HG03469 (cell line): ENCODE results near the gene IGF1.
"Not testable (repeated sequence)": the region's sequence is repeated elsewhere in the genome, so short reads cannot be mapped to it uniquely, and the experiment has no call there.

Source experiments
- ATAC-seq: cut with Tn5 transposase; IDR thresholded peaks from one replicate; pipeline ENCODE4 v1.9.1; 2021; ENCODE audit warnings: mild to moderate bottlenecking, moderate library complexity, moderate number of reproducible peaks; ENCODE audit not compliant: unreplicated experiment

Gene IGF1

DNA sequence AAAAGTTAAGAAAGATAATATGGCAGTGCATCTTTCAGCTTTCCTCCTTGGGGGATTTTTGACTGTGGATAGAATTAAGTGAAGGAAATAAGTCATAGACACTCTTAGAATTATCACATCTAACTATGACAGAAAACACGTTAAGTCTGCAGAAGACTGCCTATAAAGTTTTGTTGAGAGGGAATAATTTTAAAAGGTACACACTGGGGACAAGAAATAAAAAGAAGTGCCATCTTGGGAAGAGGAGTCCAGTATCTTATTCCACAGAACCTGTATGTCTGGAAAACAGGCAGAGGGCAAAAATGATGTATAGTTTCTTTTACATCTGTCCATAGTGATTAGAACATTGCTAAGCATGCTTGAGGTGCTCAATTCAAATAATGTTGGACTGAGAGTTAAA is 80.7 kb downstream of the IGF1 start:
- no peak for ATAC-seq

DNA sequence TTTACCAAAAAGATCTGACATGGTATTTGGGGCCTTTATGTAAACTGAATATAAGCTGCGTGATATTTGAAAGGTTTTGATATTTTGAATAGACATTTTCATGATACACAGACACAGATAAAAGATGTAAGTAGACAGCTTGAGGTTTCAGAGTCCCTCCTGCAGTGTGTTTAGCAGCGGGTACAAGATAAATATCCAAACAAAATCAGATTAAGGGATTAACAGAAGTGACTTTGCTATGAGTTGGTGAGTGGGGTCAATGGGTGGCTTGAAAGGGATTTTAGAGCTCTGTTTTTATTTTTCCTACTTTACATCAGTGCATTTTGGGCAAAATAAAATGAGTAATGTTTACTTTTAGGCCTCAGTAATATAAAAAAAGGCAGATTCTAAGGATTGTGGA is 84.1 kb downstream of the IGF1 start:
- no peak for ATAC-seq

DNA sequence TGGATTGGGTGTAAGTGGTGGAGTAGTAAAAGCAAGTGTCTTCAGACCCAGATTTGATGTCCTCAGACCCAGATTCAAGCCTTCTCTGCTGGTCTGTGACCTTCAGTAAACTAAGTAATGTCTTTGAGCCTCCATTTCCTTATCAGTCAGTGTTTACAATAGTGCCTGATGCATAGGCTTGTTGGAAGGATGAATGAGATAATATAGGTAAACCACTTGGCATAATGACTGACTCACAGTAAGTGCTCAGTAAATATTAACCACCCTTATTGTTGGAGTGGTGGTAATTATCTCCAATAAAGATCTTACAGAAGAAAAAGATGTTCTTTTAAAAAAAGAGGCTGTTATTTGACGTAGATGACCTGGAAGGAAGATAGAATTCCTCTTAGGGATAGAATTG is 86.2 kb downstream of the IGF1 start:
- ATAC-seq = no peak

DNA sequence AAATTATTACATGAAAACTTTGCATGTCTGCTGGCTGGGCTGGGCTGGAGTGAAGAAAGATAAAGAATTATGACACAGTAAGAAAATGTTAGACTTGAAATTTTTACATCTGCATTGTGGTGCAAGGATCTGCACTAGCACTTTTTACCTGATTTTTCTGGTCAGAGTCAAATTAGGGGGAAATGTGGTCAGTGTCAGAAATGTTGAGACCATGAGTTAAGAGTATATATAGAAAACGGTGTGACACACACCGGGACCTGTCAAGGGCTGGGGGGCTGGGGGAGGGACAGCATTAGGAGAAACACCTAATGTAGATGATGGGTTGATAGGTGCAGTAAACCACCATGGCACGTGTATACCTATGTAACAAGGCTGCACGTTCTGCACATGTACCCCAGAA is 90.3 kb downstream of the IGF1 start:
- ATAC-seq = no peak

DNA sequence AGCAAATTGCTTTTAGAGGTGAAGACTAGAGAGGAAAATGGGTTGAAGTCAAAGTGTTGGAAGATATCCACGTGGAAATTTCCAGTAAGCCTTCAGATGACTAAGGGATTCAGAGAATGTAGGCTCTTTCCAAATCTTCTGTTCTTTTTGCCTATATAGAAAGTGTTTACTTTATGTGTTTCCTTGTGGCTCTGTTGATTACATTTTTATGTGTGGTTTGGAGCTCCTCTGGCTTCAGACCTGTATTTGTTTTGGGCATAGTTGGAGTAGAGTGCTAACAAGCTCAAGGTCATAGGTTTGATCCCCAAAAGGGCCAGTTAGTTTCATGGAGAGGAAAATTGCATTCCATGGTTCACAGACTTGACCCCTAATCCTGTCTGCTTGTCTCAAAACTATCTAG is 91.9 kb downstream of the IGF1 start:
- ATAC-seq = no peak

DNA sequence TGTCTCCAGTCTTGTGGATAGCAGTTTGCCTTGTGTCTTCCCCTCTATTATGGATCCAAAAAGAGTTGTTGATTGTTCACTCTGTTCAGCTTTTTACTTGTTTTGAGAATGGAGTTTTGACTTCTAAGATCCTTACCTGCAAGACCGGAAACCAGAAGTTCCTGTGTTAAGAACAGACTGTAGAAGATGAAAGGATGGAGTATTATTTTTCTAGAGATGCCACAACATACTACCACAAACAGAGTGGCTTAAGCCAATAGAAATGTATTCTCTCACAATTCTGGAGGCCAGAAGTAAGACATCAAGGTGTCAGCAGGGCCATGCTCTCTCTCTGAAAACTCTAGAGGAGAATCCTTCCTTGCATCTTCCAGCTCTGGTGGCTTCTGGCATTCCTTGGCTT is 95.0 kb downstream of the IGF1 start:
- ATAC-seq = no peak

DNA sequence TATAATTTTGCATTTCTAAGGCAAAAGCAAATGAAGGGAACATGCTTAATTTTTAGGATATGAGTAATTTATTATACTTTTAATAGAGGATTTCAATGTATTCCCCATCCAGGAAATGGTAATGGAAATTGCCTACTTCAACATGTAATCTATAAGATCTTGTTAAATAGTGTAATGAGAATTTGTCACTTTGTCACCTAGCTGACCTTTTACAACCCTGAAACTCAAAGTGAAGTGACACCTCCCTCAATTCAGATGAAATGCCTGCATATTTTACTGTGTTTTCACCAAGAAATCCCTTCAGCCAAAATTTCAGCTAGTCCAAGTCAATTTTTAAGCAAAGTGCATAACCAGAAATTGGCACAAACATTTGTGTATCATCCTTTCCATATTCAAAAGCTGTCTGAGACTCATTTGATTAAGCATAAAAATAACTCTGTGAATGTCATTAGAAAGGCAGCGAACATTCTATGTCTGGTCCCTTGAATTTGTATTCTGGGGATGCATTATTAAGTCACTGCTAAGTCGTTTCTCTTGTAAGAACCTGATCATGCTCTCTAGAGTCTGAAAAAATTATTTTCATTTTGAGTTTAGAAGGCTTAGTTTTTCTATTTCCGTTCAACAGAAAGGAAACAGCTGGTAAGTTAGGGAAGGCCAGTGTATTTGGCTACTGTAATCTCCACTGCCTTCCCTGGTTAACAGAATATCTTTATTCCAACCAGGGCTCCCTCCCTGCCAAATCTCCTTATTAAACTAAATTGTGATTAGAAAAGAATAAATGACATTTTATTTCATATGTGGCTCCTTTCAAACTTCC is 100.8 kb downstream of the IGF1 start:
- no peak for ATAC-seq

DNA sequence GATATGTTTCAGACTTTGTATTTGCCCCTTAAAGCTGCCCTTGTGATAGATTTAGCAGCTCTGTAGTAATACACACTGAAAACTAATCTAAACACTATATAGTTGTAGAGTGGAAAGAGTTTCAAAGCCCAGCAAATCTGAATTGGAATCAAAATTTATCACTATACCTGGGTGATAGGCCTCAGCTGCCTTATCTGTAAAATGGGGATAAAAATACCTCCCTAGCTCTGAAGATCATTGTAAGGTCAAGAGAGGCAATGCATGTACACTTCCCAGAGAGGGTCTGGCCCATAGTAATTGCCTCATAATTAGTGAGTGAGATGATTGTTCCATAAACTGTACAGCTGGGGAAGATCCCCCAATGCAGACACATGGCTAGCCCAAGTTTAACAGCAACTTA is 103.6 kb downstream of the IGF1 start:
- no peak for ATAC-seq

DNA sequence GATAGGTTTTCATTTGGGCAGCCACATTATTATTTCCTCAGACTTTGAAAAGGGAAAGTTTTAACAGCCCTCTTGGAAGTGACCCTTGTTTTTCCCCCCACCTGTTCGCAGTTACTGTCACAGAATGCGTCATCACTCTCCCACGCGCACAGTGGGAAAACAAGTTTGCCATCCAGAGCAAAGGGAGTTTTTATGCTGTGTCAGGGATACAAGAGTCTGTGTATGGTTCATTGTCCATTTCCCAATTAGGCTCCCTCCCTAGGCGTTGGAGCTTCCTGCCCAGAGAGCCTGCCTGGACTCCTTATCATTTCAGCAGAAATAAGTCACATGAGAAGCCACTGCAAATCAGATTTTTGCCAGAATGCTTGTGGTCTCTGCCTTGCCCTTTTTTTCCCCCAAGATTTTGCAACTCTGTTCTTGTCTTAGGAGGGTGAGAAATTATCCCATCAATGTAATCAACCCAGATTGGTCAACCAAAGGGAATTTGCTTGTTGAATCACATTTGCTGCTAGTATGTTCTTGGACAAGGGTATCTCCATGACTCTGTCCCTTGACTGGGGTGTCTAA is 104.1 kb downstream of the IGF1 start:
- no peak for ATAC-seq

DNA sequence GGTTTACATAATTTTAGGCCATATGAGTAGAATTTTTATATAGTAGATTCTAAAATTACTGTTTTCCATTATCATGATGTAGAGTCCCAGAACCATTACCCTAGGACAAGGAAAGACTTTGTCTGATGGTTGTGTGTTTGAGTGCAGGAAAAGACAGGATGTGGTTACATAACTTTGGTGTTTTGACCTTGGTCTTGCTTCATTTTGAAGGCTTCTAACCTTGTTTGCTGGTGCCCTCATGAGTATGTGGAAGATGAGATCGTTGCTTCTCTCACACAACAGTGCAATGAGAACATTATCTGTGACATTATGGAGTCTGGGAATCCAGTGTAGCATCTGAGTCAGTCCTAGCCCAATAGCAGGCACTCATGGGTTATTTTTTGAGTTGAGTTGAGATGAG is 106.2 kb downstream of the IGF1 start:
- no peak for ATAC-seq

DNA sequence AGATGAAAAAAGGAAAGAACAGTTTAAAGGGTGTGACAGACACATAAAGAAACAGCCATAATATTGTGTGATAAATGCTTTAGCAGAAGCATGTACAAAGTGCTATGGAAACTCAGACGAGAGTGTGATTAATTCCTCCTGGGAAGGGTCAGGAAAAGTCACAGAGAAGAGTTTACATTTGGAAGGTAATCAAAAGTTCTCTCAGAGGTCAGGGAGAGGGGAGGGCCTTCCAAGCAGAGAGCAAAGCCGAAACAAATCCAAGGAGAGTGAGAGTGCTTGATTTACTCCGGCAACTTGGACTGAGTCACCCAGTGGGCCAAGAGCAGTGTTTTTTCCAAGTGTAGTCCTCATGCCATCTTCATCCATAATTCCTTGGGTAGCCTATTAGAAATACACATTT is 108.3 kb downstream of the IGF1 start:
- no peak for ATAC-seq

DNA sequence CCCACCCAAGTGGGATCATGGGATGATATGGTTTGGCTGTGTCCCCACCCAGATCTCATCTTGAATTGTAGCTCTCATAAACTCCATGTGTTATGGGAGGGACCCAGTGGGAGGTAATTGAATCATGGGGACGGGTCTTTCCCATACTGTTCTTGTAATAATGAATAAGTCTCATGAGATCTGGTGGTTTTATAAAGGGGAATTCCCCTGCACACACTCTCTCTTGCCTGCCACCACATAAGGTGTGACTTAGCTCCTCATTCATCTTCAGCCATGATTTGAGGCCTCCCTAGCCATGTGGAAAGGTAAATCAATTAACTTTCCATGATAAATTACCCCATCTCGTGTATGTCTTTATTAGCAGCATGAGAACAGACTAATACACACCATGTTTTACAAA is 109.2 kb downstream of the IGF1 start:
- ATAC-seq = no peak

DNA sequence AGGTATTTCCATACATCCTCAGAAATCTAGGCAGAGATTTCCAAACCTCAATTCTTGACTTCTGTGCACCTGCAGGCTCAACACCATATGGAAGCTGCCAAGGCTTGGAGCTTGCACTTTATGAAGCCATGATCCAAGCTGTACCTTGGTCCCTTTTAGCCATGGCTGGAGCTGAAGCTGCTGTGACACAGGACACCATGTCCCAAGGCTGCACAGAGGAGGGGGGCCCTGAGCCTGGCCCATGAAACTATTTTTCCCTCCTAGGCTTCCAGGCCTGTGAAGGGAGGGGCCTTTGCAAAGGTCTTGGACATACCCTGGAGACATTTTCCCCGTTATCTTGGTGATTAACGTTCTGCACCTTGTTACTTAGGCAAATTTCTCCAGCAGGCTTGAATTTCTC is 110.5 kb downstream of the IGF1 start:
- no peak for ATAC-seq

DNA sequence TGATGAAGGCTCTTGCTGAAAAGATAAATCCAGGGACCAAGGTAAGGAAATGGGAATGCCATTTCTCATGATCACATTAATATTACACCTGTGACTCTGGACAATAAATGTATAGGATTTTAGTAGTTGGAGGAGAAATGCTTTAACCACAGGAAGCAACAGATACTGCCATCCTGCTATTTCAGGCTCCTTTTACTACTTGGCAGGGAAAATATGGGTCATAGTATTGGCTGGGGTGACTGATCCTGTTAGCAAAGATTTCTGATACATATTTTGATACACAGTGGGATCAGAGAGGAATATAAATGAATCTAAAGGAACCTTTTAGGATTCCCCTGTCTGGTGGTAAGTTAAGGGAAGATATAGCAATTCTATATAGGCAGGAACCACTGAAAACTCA is 115.0 kb downstream of the IGF1 start:
- no peak for ATAC-seq

DNA sequence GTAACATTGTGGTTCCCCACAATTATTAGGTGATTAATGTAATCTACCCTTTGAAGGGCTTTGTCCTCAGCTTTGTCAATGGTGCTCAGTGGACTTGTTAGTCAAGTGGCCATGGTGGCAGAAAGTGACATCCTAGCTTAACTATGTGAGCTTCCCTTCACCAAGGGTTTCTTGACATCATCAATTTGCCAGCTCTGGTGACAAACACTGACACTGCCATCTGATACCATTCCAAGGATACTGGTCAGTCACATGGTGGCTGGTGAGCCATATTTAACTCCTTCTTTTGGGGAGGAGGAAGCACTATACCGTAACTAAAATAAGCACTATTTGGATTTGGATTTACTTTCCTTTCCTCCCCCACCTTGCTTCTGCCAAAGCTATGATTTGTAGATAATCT is 115.7 kb downstream of the IGF1 start:
- ATAC-seq = no peak

DNA sequence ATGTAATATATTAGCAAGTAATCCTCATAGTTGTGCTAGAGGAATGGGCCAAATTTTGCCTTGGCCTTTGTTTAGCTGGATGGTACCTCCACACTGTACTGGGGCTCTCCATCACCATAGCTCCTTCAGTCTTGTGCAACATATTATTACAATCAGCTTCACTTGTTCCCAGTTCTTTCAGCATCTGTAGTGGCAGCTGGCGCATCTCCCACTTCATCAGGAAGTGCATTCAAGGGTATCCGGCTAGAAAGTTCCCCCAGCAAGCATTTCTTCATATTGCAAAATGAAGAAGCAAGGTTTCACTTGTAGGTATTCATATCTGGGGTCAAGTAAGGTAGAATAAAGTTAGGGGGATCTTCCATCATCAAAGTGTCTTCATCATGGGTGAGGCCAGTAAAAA is 123.7 kb downstream of the IGF1 start:
- no peak for ATAC-seq

DNA sequence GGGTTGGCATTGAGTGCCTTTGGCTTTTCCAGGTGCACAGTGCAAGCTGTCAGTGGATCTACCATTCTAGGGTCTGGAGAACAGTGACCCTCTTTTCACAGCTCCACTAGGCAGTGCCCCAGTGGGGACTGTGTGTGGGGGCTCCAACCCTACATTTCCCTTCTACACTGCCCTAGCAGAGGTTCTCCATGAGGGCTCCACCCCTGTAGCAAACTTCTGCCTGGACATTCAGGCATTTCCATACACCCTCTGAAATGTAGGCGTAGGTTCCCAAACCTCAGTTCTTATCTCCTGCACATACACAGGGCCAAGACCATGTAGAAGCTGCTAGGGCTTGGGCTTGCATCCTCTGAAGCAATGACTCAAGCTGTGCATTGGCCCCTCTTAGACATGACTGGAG is 126.1 kb downstream of the IGF1 start:
- not testable (repeated sequence) for ATAC-seq

DNA sequence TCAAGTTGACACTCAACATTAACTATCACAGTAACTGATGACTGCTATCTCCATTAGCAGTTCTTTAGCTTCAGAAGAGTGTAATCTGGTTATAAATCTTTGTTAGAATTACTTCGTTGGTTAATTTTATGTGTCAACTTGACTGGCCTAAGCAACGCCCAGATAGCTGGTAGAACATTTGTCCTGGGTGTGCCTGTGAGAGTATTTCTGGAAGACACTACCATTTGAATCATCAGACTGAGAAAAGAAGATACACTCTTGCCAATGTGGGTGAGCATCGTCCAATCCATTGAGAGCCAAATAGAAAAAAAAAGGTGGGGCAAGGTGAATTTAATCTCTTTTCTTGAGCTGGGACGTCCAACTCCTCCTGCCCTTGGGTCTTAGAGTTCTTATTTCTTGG is 129.0 kb downstream of the IGF1 start:
- no peak for ATAC-seq

DNA sequence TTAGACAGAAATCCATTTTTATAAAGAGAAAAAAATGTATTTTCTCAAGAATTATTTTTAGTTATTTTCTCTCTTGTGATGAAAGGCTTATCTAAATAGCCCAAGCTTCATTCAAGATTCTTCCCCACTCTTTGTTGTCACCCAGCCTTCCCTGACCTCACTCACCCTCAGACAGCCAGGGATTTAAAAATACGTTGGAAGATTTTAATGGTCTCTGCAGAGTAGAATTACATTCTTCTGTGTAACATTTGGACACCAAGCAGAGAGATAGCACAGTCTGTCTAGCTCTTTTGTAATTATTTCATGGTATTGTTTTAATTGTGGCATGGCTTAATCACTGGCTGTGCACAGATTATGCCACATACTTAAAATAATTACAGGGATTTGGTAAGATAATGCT is 130.3 kb downstream of the IGF1 start:
- no peak for ATAC-seq

DNA sequence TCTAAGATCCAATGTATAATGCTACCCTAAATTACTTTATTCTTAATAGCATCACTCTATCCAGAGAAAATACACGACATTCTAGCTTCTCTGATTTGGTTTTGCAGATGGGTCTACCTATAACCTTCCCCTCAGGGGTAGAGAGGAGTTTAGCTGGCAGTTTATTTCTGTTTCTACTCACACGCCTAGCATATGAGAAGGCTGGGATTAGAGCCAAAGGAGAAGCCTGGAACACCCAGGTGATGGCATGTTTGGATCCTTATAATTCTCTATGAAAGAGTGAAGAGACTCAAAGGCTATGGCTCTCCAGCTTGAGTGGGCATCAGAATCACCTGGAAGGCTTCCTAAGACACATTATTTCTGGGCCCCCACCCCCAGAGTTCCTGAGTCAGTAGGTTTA is 131.3 kb downstream of the IGF1 start:
- no peak for ATAC-seq

DNA sequence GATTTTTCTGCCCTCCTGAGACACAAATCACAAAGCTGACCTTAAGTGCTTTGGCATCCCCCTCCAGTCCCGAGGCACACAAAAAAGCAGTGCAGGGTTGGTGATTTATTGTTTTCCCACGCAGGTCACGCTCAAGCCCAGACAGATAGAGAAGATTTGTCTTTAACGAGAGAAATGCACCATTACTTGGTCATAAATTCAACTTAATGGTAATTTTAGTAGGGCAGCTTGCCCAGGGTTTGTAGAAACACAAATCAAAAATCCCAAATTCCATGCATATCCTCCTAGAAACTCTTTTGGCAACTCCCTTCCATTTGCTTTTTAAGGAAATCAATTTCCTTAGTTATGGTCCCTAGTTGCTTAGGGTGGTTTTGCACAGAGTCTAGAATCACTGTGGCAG is 132.6 kb downstream of the IGF1 start:
- ATAC-seq = no peak
